ENCODE results near the gene YTHDF2.

GRCh38 chr1:28783363-28783762 is 46.6 kb downstream of the YTHDF2 start:
- no peak for TF ChIP-seq MCM3 (IDR thresholded peaks at IDR 0.05)
- peak in 2 of 3 experiments; percentile 17 to 29; a peak in 2 of 6 replicates for TF ChIP-seq CTCF (IDR thresholded peaks at IDR 0.05 in 2 of 3, conservative IDR thresholded peaks at IDR 0.05 in 1 of 3; ENCODE audit: insufficient read depth in 2 of 3, low read depth in 1 of 3, low read length in 3 of 3)
- no peak for TF ChIP-seq E2F4 (CRISPR knock-in tag; IDR thresholded peaks at IDR 0.05; ENCODE audit: low read depth)
- no peak for TF ChIP-seq ZNF239 (CRISPR knock-in tag; IDR thresholded peaks at IDR 0.05)
- no peak for TF ChIP-seq EZH2 (IDR thresholded peaks at IDR 0.05; ENCODE audit: borderline replicate concordance, low read depth, low read length)
- no peak for TF ChIP-seq ZNF449 (CRISPR knock-in tag; IDR thresholded peaks at IDR 0.05)
- TF ChIP-seq PREB (CRISPR knock-in tag; IDR thresholded peaks at IDR 0.05): no peak
- TF ChIP-seq USF1 (CRISPR knock-in tag; IDR thresholded peaks at IDR 0.05): no peak
